GM12878 (cell line): ENCODE measurements around the gene CDK15. TPM values are rescaled to one million over a fixed set of nuclear protein-coding genes. Genes with fewer than 3 reads are reported as not detected.

Experiments used
- ATAC-seq: fragments of 200-7000 bp; cut with Tn5 transposase; 3 replicates; pipeline ENCODE4 v1.9.1; 2020; ENCODE audit warnings: mild to moderate bottlenecking, moderate library complexity
- BruUV-seq: library from RNA; stranded (reverse); fragments of 400-500 nt; replicated peaks from 2 replicates; lab custom pipeline; 2021; lab: Mats Ljungman, UMichigan
- CTCF ChIA-PET: fragments of 300-600 bp; sonication (Branson Sonifier 250); formaldehyde crosslinking; extraction: SDS; loops from one replicate; lab custom pipeline; 2021; ENCODE audit warnings: inconsistent platforms; lab: Yijun Ruan, JAX
- POLR2A ChIA-PET: fragments of 350-600 bp; formaldehyde crosslinking; extraction: SDS; loops from one replicate; lab custom pipeline; 2021; ENCODE audit warnings: inconsistent platforms; lab: Charles Lee
- RAD21 ChIA-PET: fragments of 300-600 bp; sonication (Branson Sonifier 250); formaldehyde crosslinking; loops from one replicate; lab custom pipeline; 2023; ENCODE audit warnings: antibody characterized with exemption; ENCODE audit not compliant: unreplicated experiment; lab: Charles Lee
- SMC1A ChIA-PET: fragments of 300-600 bp; sonication (Branson Sonifier 250); formaldehyde crosslinking; loops from one replicate; lab custom pipeline; 2023; ENCODE audit not compliant: unreplicated experiment, uncharacterized antibody; lab: Charles Lee
- DNase-seq: peaks from one replicate; pipeline ENCODE4 v3.0.0-alpha.2; 2011; ENCODE audit warnings: low read depth, low spot score
- FAIRE-seq: peaks from 3 replicates; lab custom pipeline; 2011; peaks lifted over from hg19 to GRCh38; lab: Jason Lieb, UNC
- H2AFZ ChIP-seq: 2 replicates; pipeline ENCODE4 v1.6.0; 2011; ENCODE audit warnings: low read depth, low read length, control low read depth; ENCODE audit not compliant: control insufficient read depth
- H3K27ac ChIP-seq: 2 replicates; pipeline ENCODE4 v1.5.1; 2011; ENCODE audit warnings: control low read depth; ENCODE audit not compliant: control insufficient read depth, insufficient read depth
- H3K27me3 ChIP-seq, 2 experiments: replicated peaks in 1 of 2; 2 replicates each; pipeline versions ENCODE4 v1.6.0 to v1.6.1; 2011; ENCODE audit warnings: low read length in 1 of 2; ENCODE audit not compliant: control insufficient read depth in 2 of 2, insufficient read depth in 2 of 2
- H3K36me3 ChIP-seq, 2 experiments: 2 replicates each; pipeline ENCODE4 v1.5.1; 2011; ENCODE audit warnings: low read length in 1 of 2; ENCODE audit not compliant: control insufficient read depth in 2 of 2, insufficient read depth in 2 of 2
- H3K4me1 ChIP-seq: 2 replicates; pipeline ENCODE4 v1.6.1; 2011; ENCODE audit warnings: mild to moderate bottlenecking, low read length, moderate library complexity, mixed read lengths; ENCODE audit not compliant: control insufficient read depth, insufficient read depth
- H3K4me2 ChIP-seq: 2 replicates; pipeline ENCODE4 v1.6.0; 2011; ENCODE audit warnings: control low read depth; ENCODE audit not compliant: control insufficient read depth, insufficient read depth
- H3K4me3 ChIP-seq: fragments of 200-600 bp; sonication (generic); 2 replicates; pipeline ENCODE4 v1.5.1; 2016
- H3K79me2 ChIP-seq: 2 replicates; pipeline ENCODE4 v1.6.0; 2011; ENCODE audit warnings: low read length; ENCODE audit not compliant: control insufficient read depth, insufficient read depth
- H3K9ac ChIP-seq: 2 replicates; pipeline ENCODE4 v1.8.0; 2011; ENCODE audit warnings: low read length, control low read depth, mixed read lengths; ENCODE audit not compliant: control insufficient read depth, insufficient read depth
- H3K9me3 ChIP-seq: replicated peaks from 3 replicates; pipeline ENCODE4 v1.5.1; 2011; ENCODE audit warnings: mild to moderate bottlenecking, low read length; ENCODE audit not compliant: control insufficient read depth, insufficient read depth
- H4K20me1 ChIP-seq: 2 replicates; pipeline ENCODE4 v1.6.0; 2011; ENCODE audit not compliant: control insufficient read depth, insufficient read depth
- ASH2L ChIP-seq: fragments of 300-600, 200-600 bp; sonication (generic); IDR thresholded peaks from 2 replicates; pipeline ENCODE4 v1.6.1; 2017; ENCODE audit warnings: low read depth, mild to moderate bottlenecking, borderline replicate concordance
- BCL11A ChIP-seq: IDR thresholded peaks from 2 replicates; pipeline ENCODE4 v1.6.1; 2011; ENCODE audit warnings: low read depth, low read length
- DPF2 ChIP-seq: fragments of 450-650 bp; IDR thresholded peaks from 2 replicates; pipeline ENCODE4 v1.6.1; 2017; ENCODE audit warnings: mild to moderate bottlenecking
- E4F1 ChIP-seq: fragments of 450-650 bp; IDR thresholded peaks from 2 replicates; pipeline ENCODE4 v1.6.1; 2018; ENCODE audit warnings: borderline replicate concordance, mild to moderate bottlenecking; ENCODE audit not compliant: partially characterized antibody
- HDAC6 ChIP-seq: fragments of 200-600 bp; sonication (generic); IDR thresholded peaks from one replicate; pipeline ENCODE4 v1.8.0; 2017; ENCODE audit warnings: antibody characterized with exemption; ENCODE audit not compliant: unreplicated experiment
- MYB ChIP-seq: fragments of 150-350 bp; IDR thresholded peaks from 2 replicates; pipeline ENCODE4 v1.6.1; 2014; ENCODE audit warnings: mild to moderate bottlenecking, low read depth, low read length, borderline replicate concordance
- NR2C2 ChIP-seq: IDR thresholded peaks from 2 replicates; pipeline ENCODE4 v1.6.1; 2011; ENCODE audit warnings: borderline replicate concordance, low read depth; ENCODE audit not compliant: control insufficient read depth, insufficient read length
- NR2F1 ChIP-seq: fragments of 450-650 bp; conservative IDR thresholded peaks from 2 replicates; pipeline ENCODE4 v1.6.1; 2017; ENCODE audit warnings: mild to moderate bottlenecking
- SMAD5 ChIP-seq: IDR thresholded peaks from 2 replicates; pipeline ENCODE4 v1.6.1; 2016; ENCODE audit warnings: antibody characterized with exemption, low read depth
- SP1 ChIP-seq: IDR thresholded peaks from one replicate; pipeline ENCODE4 v1.6.1; 2011; ENCODE audit warnings: low read depth, low read length
- SREBF2 ChIP-seq: IDR thresholded peaks from 2 replicates; pipeline ENCODE4 v1.6.1; 2012; ENCODE audit warnings: mild to moderate bottlenecking, low read length
- USF1 ChIP-seq: IDR thresholded peaks from 2 replicates; pipeline ENCODE4 v1.6.1; 2011; ENCODE audit warnings: borderline replicate concordance, low read depth, mild to moderate bottlenecking, moderate library complexity, mixed read lengths, low read length; ENCODE audit not compliant: insufficient read depth; ENCODE audit errors: extremely low read length
- ZNF217 ChIP-seq: fragments of 450-650 bp; IDR thresholded peaks from 2 replicates; pipeline ENCODE4 v1.6.1; 2017; ENCODE audit warnings: antibody characterized with exemption, mild to moderate bottlenecking
- ZNF622 ChIP-seq: fragments of 450-650 bp; IDR thresholded peaks from 2 replicates; pipeline ENCODE4 v1.6.1; 2017; ENCODE audit warnings: mild to moderate bottlenecking, inconsistent platforms
- WGBS: methylation state at CpG from one replicate; pipeline ENCODE4 v1.1.6; 2016; ENCODE audit warnings: low lambda C conversion rate; ENCODE audit not compliant: insufficient replicate concordance, insufficient coverage; ENCODE audit errors: missing lambda C conversion rate; 5-methylcytosine and 5-hydroxymethylcytosine counted together
- in situ Hi-C: fragments of 300-500 bp; cut with MboI; formaldehyde crosslinking; loops from 9 replicates; pipeline ENCODE4 v1.14.3; 2018; ENCODE audit warnings: mixed read lengths
- intact Hi-C: fragments of 100-400 bp; cut with micrococcal nuclease; formaldehyde crosslinking; loops from one replicate; pipeline ENCODE4 v1.14.2; 2022; ENCODE audit not compliant: unreplicated experiment
- polyA plus RNA-seq, 11 experiments: library from polyadenylated mRNA; depleted of rRNA in 4 of 11; unstranded in 6 of 11; stranded (reverse) in 5 of 11; fragments of >200 nt; fragmentation: Nextera tagmentation in 4 of 11; fragmentation: Illumina TruSeq in 1 of 11; extraction: Ambion mirVana in 4 of 11; extraction: Trizol in 1 of 11; gene quantifications; 1 replicate in 1 of 11; 2 replicates in 10 of 11; pipeline versions ENCODE4 v1.2.1 to v1.2.3, GENCODE V29; 2011 to 2016; ENCODE audit warnings: inconsistent platforms in 2 of 11, missing spikeins in 2 of 11, low read depth in 1 of 11
- total RNA-seq, 4 experiments: library from RNA; depleted of rRNA in 3 of 4; stranded (reverse); fragments of >200 nt in 3 of 4; fragmentation: Illumina TruSeq in 1 of 4; extraction: Trizol in 1 of 4; gene quantifications; 2 replicates each; pipeline versions ENCODE4 v1.2.1 to v1.2.3, GENCODE V29; 2013 to 2021

The CDK15 gene
- total and polyA plus RNA-seq, 10 of the 15 experiments (the other 5 are each of a cell fraction or from before 2014, with no cell fraction given), result 0.01 to 0.04 TPM; not detected in 8

GRCh38 chr2:201872591-201872990, 66.3 kb downstream of the CDK15 start:
- TF ChIP-seq ZNF622, result no peak
- TF ChIP-seq SMAD5, result no peak
- no peak for TF ChIP-seq NR2C2
- no peak for TF ChIP-seq USF1
- TF ChIP-seq BCL11A, result no peak
- TF ChIP-seq E4F1, result no peak
- TF ChIP-seq ZNF217, result no peak
- no peak for TF ChIP-seq SREBF2
- TF ChIP-seq NR2F1, result no peak
- no peak for TF ChIP-seq ASH2L
- no peak for TF ChIP-seq SP1
- no peak for TF ChIP-seq HDAC6
- TF ChIP-seq DPF2, result no peak
- TF ChIP-seq MYB, result no peak
- in situ Hi-C loops, result no loop called here
- DNase-seq (no peak), FAIRE-seq (no peak), ATAC-seq (no peak)
- ChIA-PET POLR2A (no interaction called here), RAD21 (no interaction called here), CTCF (interaction anchor here (0.8 kb wide), 1 partner anchor 925 kb away, joined by 3 read pairs; no protein-coding TSS in a partner anchor), SMC1A (interaction anchor here (0.6 kb wide), 1 partner anchor 687 kb away, joined by 3 read pairs; no protein-coding TSS in a partner anchor)
- no peak overlapping the region for H3K4me3 ChIP-seq
- H3K27ac ChIP-seq, result no peak overlapping the region
- WGBS, result 58% methylated on average over 6 of the region's 6 CpGs
- BruUV-seq, result no TSS peak
- no peaks in the 10 kb centered on the region for H3K4me1 ChIP-seq
- H4K20me1 ChIP-seq, result no peaks in the 10 kb centered on the region
- no peak overlapping the region for H3K9ac ChIP-seq
- no peaks in the 10 kb centered on the region for H3K9me3 ChIP-seq
- H3K36me3 ChIP-seq, result no peaks in the 10 kb centered on the region
- intact Hi-C loops, result no loop called here
- H2AFZ ChIP-seq, result no peak overlapping the region
- no peak overlapping the region for H3K4me2 ChIP-seq
- no peaks in the 10 kb centered on the region for H3K79me2 ChIP-seq
- H3K27me3 ChIP-seq, result no peaks in the 10 kb centered on the region
